Cerebellar cortex (tissue), 1 donor: ENCODE results near the gene TNFRSF18.

Source experiments
- DNase-seq: peaks from one replicate; pipeline ENCODE4 v3.0.0-alpha.2; 2015; ENCODE audit warnings: low spot score

The TNFRSF18 gene

DNA sequence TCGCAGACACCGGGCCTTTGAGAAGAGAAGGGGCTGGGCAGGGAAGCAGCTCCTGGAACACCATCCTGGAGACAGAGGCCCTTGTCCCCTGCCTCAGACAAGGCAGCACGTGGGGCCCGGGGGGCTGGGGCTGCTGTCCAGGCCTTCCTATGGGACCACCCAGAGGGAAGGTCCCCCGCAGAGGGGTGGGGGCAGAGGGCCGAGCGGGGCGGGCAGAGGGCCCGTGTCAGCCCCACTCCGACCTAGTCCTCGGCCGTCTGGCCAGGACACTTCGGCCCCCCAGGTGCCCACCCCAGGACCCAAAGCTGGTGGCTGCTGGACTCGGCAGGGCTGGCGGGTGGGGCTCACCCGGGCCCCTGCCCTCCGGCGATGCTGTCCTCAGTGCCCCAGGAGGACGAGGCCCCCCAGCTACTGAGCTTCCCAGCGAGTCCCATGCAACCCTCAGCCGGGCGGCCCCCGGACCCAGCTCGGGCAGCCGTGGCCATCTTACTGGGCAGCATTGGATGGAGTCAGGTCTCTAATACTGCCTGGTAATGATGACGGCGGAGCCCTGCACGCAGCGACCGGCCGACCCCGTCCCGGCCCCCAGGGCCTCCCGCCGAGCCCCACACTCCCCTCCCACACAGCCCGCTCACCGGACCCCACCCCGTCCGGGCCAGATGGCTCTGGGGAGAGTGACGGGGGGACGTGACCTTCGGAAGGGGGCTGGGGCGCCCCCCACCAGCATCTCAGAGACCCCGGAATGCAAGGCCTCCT lies 39.6 kb downstream of the TNFRSF18 start:
- DNase-seq = no peak

DNA sequence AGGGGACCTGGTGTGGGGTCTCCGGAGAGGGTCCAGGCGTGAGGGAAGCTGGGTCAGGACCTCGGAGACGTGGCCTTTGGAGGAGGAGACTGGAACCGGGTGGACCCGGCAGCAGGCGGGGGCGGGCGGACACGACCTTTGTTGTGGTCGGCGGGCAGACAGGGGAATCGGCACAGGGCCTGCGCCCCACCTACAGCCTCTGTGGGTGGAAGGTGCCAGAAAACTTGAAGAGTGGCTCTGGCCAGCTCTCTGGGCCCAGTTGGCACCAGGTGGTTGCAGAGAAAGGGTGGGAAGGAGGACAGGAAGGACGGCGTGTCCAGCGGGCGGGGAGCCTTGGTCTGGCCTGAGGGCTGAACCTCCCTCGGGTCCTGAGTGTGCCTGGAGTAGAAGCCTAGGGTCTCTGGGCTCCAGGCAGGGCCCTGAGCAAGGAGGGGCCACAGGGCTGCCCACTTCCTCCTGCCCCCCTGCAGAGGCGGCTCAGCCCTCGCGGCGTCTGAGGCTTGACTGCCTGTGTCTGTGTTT lies 40.4 kb downstream of the TNFRSF18 start:
- DNase-seq = no peak

DNA sequence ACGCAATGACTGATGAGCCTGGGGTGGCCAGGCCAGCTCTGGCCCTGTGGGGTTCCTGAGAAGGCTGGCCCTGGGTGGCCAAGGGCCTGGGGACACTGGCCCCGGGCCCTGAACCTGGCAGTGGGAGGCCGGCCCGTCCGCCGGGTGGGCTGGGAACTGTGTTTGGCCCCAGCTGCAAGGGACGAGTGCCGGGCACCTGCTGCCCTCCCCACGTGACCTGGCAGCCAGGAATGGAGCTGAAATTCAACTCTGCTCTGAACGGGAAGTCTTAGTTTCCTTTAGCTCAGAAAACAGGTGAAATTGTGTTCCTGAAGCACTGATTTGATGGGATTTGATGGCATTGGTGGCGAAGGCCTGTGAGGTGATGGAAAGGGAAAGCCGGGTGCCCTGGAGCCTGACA lies 40.9 kb downstream of the TNFRSF18 start:
- no peak for DNase-seq

DNA sequence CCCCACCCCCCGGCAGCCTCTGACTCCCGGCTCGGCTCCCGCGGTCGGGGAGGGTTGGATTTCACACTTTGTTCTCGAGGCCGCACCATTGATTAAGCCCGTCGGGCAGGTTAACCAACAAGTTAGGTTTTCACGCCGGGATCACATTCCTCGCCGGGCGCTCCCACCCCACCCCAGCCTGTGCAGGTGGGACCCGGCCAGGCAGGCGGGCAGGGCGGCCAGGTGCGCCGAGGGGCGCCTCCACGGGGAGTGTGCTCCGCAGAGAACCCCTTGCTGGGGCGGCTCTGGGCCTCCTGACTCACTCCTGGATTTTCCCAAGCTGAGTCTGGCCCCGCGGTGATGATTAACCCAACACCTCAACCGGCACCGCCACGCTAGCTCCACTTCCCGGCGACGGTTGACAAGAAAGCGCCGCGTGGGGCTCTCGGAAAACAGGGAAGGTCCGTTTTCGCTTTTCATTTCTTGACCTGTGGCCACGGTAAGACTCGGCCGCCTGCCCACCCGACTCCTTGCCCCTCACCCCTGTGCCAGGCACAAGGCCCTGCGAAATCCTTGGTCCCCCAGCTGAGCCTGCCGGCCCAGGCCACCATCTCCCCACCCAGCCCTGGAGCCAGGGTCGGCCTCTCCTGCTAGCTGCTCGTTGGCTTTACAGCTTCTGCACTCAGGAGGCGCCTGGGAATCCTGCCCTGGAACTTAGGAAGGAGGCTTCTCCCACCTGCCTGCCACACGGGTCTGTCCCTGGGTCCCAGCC lies 41.5 kb downstream of the TNFRSF18 start:
- DNase-seq = no peak

DNA sequence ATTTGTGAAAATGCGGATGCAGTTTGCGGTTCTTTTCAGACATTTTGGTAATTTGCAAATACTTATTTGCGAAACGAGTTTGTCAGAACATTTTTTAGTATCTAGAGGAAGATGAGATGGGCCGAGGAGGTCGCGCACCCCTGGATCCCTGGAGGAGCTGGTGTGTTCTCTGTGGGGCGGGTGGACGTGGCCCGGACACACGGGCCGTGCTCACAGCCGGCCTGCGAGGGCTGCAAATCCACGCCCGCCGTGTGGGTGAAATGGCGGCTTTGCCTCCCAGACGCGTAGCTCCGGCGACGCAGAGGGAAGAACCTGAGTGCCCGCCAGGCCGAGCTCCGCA lies 42.1 kb downstream of the TNFRSF18 start:
- no peak for DNase-seq

DNA sequence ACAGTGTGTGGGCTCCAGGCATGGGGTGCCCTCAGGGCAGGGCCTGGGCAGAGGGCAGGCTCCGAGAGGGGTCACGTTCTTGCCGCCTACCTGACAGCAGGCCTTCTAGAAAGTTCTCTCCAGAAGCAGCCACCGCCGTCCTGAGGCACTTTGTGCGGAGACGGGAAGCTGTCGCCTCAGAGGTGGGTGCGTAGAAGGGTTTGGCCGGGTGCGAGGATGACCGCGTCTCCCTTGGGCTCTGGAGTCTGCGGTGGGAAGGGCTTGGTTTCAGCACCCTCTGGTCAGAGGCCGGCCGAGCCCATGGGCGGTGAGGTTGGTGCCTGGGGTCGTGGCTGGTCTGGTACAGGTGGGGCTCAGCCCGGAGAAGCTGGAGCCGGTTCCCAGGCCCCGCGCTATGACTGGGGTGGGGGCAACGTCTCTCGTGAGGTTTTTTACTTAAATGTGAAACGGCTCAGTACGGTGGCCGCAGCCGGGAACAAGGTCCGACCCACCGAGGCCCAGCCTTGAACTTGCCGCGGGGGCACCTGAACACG lies 42.8 kb downstream of the TNFRSF18 start:
- DNase-seq = no peak

DNA sequence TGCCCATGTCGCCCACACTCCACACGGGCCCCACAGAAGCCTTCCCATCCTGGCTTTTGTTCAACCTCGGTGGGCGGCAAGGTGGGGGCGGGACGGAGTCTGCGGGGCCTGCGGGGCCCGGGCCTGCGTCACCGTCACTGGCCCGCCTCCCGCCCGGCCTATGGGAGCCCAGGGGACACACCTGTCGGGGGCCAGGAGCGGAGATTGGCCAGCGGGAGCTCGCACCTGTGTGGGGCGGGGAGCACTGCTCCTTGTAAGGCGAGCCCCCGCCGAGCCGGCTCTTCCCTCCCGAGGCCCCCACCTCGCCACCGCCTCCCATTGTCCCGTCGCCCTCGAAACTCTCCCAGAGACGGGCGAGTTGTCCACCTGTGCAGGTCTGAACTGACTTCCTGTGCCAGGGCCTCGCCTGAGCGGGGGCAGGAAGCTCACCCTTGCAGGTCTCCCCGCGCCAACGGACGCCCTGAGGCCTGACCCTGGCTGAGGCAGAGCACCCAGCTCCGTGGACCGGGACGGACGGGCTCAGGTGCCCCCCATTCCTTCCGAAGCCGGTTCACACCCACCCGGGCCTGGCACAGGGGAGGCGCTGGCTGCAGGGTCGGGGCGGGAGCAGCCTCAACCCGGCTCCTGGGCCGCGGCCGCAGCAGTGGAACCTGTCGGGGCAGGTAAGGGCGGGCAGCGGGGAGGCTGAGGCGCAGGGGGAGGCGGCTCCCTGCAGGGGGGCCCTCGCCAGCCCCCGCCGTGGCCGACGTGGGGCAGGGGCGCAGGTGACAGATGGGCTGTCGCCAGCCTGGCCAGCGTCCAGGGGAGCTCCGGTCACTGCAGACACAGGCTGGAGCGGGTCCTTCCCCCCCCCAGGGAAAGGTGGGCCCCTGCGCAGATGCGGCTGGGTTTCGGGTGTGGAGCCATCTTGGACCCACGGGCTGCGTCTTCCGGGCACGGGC lies 43.5 kb downstream of the TNFRSF18 start:
- DNase-seq = no peak

DNA sequence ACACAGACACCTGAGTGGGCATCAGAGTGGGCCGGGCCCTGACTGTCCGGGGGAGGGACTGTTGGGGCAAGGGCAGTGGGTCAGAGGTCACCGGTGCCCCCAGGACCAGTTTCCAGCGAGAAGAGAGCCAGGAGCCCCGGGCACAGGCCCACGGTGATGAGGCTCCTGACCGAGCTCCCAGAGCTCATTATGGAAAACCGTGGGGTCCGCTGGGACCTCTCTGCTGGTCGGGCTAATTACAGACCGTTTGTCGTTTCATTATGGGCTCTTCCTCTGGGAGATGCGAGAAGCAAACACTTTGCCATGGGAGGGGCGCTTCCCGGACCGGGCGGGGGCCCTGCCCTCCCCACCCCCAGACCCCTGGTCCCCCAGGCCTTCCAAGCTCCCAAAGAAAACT lies 44.7 kb downstream of the TNFRSF18 start:
- no peak for DNase-seq

DNA sequence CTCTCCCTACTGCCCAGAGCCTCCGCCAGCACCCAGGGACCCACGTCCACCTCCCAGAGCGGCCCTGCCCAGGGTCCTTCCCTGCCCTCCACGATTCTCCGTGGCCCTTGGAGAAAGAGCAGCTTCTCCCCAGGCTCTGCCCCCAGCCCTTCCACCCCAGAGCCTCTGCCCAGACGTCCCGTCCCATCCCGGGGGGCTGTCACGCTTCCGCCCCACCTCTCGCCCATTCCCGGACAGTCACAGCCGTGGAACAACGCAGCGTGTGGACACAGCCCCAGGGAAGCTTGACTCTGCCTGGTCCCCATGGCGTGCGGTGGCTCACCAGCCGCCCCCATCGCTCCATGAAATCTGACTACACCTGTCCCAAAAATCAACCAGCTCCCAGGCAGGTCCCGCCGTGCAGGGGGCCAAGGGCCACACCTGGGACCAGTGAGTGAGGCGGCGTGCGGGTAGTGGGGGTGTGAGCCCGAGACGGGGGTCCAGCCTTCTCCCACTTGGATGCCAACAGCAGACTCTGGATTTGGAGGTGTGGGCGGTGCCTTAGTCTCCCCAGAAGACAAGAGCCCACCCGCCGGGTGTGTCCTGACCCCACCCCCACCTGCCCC lies 45.2 kb downstream of the TNFRSF18 start:
- no peak for DNase-seq

DNA sequence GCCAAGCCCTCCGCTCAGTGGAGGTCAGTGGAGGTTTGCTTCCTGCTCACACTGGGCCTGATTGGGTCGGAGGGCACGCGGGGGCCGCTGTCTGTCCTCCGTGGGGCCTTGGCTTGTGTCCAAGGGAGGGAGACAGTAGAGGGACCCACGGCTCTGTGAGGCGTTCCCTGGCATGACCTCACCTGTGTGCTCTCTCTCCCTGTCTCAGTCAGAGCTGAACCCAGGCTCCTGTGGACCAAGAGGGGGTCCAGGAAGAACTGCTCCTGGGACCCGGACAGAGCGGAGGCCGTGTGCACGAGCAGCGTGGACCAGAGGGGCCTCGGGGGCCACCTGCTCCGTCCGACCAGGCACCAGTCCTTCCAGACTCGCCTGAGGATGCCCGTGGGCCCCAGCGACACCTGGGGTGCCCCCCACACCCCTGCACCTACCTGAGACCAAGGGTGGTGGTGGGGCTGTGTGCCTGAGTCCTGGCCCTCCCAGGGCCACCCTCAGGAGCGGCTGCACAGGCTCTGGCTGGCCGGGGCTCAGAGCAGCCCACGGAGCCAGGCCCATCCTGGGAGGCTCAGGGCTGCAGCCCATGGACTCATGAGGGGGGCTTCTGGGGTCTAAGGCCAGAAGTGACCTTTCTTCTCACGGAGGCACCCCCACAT lies 46.0 kb downstream of the TNFRSF18 start:
- DNase-seq = no peak

DNA sequence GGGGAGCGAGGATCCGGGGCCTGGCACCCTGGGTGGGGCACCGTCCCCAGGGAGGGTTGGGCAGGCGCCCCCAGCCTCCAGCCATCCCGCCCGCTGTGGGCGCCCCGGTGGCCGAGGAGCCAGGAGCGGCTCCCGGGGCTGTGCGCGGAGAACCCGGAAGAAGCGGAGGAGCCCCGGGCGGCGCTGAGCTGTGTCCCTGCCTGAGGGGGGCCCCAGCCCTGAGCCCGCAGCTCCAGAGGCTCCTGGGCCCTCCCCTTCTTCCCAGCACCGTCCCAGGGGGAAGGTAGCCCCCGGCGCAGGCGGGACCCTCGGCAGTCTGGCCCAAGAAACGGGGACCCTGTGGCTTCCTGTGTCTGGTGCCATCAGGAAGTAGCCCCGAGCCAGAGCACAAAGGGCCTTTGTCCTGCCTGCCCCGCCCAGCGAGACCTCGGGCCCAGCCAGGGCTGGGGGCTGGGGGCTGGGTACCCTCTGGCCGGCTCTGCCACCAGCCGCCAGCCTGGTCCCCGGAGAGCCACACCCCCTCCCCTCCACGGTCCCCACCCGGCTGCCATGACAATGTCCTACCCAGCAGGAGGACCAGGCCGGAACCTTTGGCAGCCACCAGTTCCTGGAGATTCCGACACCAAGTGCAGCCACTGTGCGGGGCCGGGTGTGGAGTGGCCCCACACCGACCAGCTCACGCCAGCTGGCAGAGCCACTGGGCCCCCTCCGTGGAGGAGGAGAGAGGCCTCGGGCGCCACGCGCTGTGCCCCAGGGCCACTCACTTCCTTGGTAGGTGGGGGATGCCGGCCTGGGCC lies 48.3 kb downstream of the TNFRSF18 start:
- peak; percentile 13 for DNase-seq

DNA sequence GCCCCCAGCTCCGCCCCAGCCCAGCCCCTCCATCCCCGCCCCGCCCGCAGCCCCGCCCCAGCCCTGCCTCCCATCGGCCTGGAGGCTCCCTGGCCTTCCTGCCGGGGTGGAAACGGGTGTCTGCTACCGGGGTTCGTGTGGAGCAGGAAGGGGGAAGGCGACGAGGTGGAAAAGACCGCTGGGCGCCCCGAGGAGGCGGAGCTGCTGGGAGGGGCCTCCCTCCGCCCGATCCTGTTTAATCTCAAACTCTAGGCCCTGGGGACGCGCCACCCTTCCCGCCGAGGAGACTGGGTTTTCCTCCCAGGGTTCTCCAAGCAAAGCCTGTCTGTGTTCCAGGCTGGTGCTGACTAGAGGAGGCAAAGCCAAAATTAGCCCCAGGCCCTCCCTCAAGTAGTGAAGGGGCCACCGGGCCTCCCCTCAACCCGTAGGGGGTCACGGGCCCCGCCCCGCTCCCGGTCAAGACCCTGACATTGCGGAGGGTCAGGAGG lies 48.9 kb downstream of the TNFRSF18 start:
- peak; percentile 44 for DNase-seq

DNA sequence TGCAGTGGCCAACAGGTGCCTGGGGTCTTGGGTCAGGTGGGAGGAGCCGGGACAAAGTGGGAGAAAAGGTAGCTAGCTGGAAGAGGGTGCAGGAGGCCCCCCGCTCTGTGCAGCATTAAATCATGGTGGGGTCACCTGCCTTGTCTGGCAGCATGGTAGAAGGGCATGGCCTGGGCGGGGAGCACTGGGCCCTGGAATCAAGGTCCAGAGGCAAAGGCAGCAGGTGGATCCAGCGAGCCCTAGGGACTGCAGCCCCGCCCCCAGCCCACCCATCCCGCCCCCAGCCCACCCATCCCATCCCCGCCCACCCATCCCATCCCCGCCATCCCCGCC lies 49.4 kb downstream of the TNFRSF18 start:
- DNase-seq = no peak

DNA sequence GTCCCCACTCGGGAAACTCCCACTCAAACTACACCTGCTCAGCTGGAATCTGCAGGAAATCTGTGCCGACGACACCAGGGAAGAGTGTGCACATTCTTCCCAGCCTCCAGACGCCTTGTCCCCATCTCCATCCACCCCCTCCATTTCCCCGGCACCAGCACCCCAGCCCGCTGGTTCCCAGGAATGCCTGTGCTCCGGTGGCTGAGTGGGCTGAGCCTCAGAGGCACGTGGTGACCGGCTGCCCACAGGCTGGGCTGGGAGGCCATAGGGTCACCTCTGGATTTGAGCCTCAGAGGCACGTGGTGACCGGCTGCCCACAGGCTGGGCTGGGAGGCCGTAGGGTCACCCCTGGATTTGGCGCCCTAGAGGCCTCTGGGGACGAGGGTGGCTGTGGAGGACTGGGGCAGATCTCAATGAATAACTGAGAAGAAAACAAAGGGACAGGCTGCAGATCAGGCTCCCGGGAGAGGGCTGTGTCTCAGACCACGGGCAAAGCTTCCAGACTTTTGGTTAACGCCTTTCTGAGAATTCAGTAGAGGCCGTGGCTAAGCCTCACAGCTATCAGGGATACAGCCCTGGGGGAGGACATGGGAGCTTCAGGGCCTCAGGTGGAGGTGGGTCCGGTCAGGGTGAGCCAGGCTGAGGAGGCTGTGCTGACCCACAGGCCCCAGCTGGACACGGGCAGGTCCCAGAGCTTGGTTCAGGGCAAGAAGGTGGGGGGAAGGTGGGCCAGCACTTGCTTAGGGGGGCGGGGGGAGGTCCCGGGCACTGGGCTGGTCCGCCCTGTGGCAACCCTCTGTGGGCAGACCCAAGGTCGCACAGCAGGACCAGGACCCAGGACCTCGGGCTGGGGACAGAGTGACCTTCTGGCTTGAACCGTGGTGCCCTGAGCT lies 50.0 kb downstream of the TNFRSF18 start:
- no peak for DNase-seq

DNA sequence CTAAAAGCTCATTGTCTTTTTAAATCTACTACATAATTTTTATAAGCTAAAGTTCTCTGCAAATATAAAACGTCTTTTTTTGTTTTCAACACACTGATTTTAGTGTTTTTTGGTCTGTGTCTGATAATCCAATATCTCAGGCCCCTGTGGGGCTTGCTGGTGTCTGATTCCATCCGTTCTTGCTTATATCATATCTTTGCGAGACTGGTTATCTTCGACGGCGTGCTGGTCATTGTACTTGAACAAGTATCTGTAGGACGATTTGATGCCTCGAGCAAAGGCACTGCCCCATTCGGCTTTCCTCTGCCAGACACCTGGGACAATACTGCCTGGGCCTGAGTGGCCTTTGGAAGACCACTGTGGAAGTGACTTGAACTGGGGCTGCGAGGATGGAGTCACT lies 51.1 kb downstream of the TNFRSF18 start:
- DNase-seq = no peak

DNA sequence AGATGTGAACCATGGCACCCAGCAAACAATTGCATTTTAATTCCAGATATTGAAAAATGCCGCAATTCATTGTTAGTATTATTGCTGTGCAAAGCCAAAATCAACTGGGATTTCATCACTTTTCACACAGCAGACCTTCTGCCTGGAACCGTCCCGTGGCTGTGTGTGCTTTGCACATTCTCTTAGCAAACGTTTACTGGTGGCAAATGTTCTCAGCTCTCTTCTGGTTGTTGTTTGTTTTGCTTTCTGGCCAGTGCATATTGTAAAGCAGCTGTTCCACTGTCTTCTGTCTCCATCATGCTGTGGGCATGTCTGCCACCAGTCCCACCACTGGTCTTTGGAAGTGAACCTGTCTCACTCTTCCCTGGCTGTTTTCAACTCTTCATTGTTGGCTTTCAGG lies 52.5 kb downstream of the TNFRSF18 start:
- DNase-seq = no peak
